CD4-positive, CD25-positive, alpha-beta regulatory T cell (primary cell): ENCODE results near the gene TRIM16. TPM values are rescaled to one million over a fixed set of nuclear protein-coding genes. Genes with fewer than 3 reads are reported as not detected.
"Not testable (repeated sequence)": the region's sequence is repeated elsewhere in the genome, so short reads cannot be mapped to it uniquely, and the experiment has no call there.

Experiments used
- ATAC-seq, 2 donors: fragments of 150-1000 bp; cut with Tn5 transposase; one replicate each; pipeline ENCODE4 v1.10.0; 2021; ENCODE audit warnings: low read depth in 2 of 2, moderate number of reproducible peaks in 2 of 2, moderate library complexity in 1 of 2
- DNase-seq, 3 donors: peaks; one replicate each; pipeline versions ENCODE4 v3.0.0 to v3.0.0-alpha.2; 2012 to 2022; ENCODE audit warnings: mixed read lengths in 1 of 3
- H3K27ac ChIP-seq: one replicate; pipeline ENCODE4 v1.7.0; 2013; ENCODE audit warnings: mild to moderate bottlenecking, low read length; ENCODE audit not compliant: insufficient read depth, poor library complexity, severe bottlenecking
- H3K27me3 ChIP-seq: one replicate; pipeline ENCODE4 v1.7.0; 2013; ENCODE audit warnings: low read length; ENCODE audit not compliant: control insufficient read depth, insufficient read depth
- H3K36me3 ChIP-seq: one replicate; pipeline ENCODE4 v1.7.0; 2013; ENCODE audit warnings: mild to moderate bottlenecking, low read length, moderate library complexity; ENCODE audit not compliant: control insufficient read depth, insufficient read depth
- H3K4me1 ChIP-seq: 2 replicates; pipeline ENCODE4 v1.7.0; 2013; ENCODE audit warnings: mild to moderate bottlenecking, low read length; ENCODE audit not compliant: insufficient read depth, control insufficient read depth, poor library complexity, severe bottlenecking
- H3K4me3 ChIP-seq: one replicate; pipeline ENCODE4 v1.7.0; 2013; ENCODE audit warnings: low read depth, mild to moderate bottlenecking, low read length, moderate library complexity
- H3K9me3 ChIP-seq, 2 experiments: 1 replicate in 1 of 2; 2 replicates in 1 of 2; pipeline ENCODE4 v1.7.0; 2013; ENCODE audit warnings: low read length in 2 of 2, mild to moderate bottlenecking in 1 of 2, moderate library complexity in 1 of 2; ENCODE audit not compliant: control insufficient read depth in 2 of 2
- H3K27ac Mint-ChIP-seq, 3 donors: one replicate each; pipeline ENCODE4 v1.8.0; 2020 to 2022; ENCODE audit warnings: mild to moderate bottlenecking in 3 of 3, mixed read lengths in 3 of 3, moderate library complexity in 2 of 3
- H3K27me3 Mint-ChIP-seq: one replicate; pipeline ENCODE4 v1.8.0; 2022; ENCODE audit warnings: mild to moderate bottlenecking, mixed read lengths
- H3K36me3 Mint-ChIP-seq: one replicate; pipeline ENCODE4 v1.8.0; 2020; ENCODE audit warnings: mixed read lengths
- H3K4me1 Mint-ChIP-seq, 4 donors: one replicate each; pipeline ENCODE4 v1.8.0; 2020 to 2022; ENCODE audit warnings: mixed read lengths in 4 of 4, mild to moderate bottlenecking in 1 of 4
- H3K4me3 Mint-ChIP-seq, 4 donors: one replicate each; pipeline ENCODE4 v1.8.0; 2020 to 2022; ENCODE audit warnings: mild to moderate bottlenecking in 4 of 4, mixed read lengths in 4 of 4, moderate library complexity in 3 of 4
- H3K9me3 Mint-ChIP-seq, 7 donors: one replicate each; pipeline ENCODE4 v1.8.0; 2020 to 2022; ENCODE audit warnings: mixed read lengths in 7 of 7, mild to moderate bottlenecking in 3 of 7, moderate library complexity in 2 of 7
- polyA plus RNA-seq, 4 donors: library from polyadenylated mRNA; unstranded; fragments of 300-500 nt; fragmentation: Illumina TruSeq; gene quantifications; one replicate each; pipeline ENCODE4 v1.2.3, GENCODE V29; 2021
- total RNA-seq: library from RNA; stranded (reverse); gene quantifications from one replicate; pipeline ENCODE4 v1.2.3, GENCODE V29; 2022

TRIM16 gene
- total and polyA plus RNA-seq, 5 donors from 2014 or later: 27.3 to 66.8 (median 52.2) TPM

GRCh38 chr17:15591986-15592385 lies 92.1 kb downstream of the TRIM16 start:
- peak overlapping the region in 3 of 4 donors; percentile 33 to 74 (median 44) for H3K4me3 Mint-ChIP-seq
- H3K27me3 Mint-ChIP-seq, H3K9me3 ChIP-seq, H3K36me3 ChIP-seq, ATAC-seq, H3K27ac ChIP-seq, DNase-seq, H3K9me3 Mint-ChIP-seq, H3K27me3 ChIP-seq, H3K36me3 Mint-ChIP-seq, H3K4me3 ChIP-seq: not testable (repeated sequence)
- peaks cover 28% of the 10 kb centered on the region for H3K4me1 ChIP-seq
- H3K4me1 Mint-ChIP-seq: peaks cover 9 to 55% (median 30%) of the 10 kb centered on the region in 4 donors
- peak overlapping the region; percentile 47 to 78 (median 63) for H3K27ac Mint-ChIP-seq

- not testable (repeated sequence) for H3K9me3 Mint-ChIP-seq, H3K36me3 Mint-ChIP-seq, H3K27me3 Mint-ChIP-seq, H3K36me3 ChIP-seq, H3K27me3 ChIP-seq, ATAC-seq, DNase-seq, H3K9me3 ChIP-seq, H3K4me3 ChIP-seq
- H3K4me3 Mint-ChIP-seq: peak overlapping the region in 3 of 4 donors; percentile 38 to 81 (median 48)
- peaks cover 9 to 62% (median 31%) of the 10 kb centered on the region in 4 donors for H3K4me1 Mint-ChIP-seq
- Histone ChIP-seq H3K4me1 (peaks cover 28% of the 10 kb centered on the region), H3K27ac (peak overlapping the region; percentile 33)
- peak overlapping the region; percentile 36 to 91 (median 66) for H3K27ac Mint-ChIP-seq
These were observed 93.3 kb downstream of the TRIM16 start for GRCh38 chr17:15590844-15591243.

GRCh38 chr17:15589544-15590536 lies 94.3 kb downstream of the TRIM16 start:
- peak overlapping the region in 2 of 3 donors; percentile 90 to 91 for H3K27ac Mint-ChIP-seq
- peaks cover 28% of the 10 kb centered on the region for H3K4me1 ChIP-seq
- H3K27me3 Mint-ChIP-seq: not testable (repeated sequence)

GRCh38 chr17:15588017-15588416 lies 96.1 kb downstream of the TRIM16 start:
- Mint-ChIP-seq H3K27ac (peak overlapping the region; percentile 16 to 56 (median 50)), H3K4me1 (peaks cover 9 to 55% (median 28%) of the 10 kb centered on the region in 4 donors)
- H3K4me1 ChIP-seq: peaks cover 22% of the 10 kb centered on the region
- not testable (repeated sequence) for H3K27ac ChIP-seq, H3K9me3 Mint-ChIP-seq, H3K9me3 ChIP-seq, ATAC-seq, H3K36me3 ChIP-seq, H3K4me3 ChIP-seq, H3K27me3 Mint-ChIP-seq, DNase-seq, H3K27me3 ChIP-seq, H3K36me3 Mint-ChIP-seq, H3K4me3 Mint-ChIP-seq

More at GRCh38 chr17:15589544-15590536, 94.3 kb downstream of the TRIM16 start:
- peak overlapping the region; percentile 62 for H3K4me3 ChIP-seq
- not testable (repeated sequence) for H3K9me3 ChIP-seq, H3K9me3 Mint-ChIP-seq, H3K36me3 Mint-ChIP-seq, H3K27me3 ChIP-seq, H3K36me3 ChIP-seq
- Mint-ChIP-seq H3K4me1 (peaks cover 9 to 62% (median 31%) of the 10 kb centered on the region in 4 donors), H3K4me3 (peak overlapping the region; percentile 22 to 88 (median 80))
- peak in 2 of 3 donors; percentile 46 to 57 for DNase-seq
- ATAC-seq: peak; percentile 65 to 70
- peak overlapping the region; percentile 55 for H3K27ac ChIP-seq

GRCh38 chr17:15583313-15583712 lies 100.8 kb downstream of the TRIM16 start:
- Mint-ChIP-seq H3K4me1 (peaks cover 3 to 19% (median 9%) of the 10 kb centered on the region in 4 donors), H3K27ac (peak overlapping the region in 1 of 3 donors; percentile 55)
- not testable (repeated sequence) for H3K36me3 ChIP-seq, H3K4me3 Mint-ChIP-seq, H3K27ac ChIP-seq, H3K27me3 Mint-ChIP-seq, H3K4me1 ChIP-seq, H3K27me3 ChIP-seq, DNase-seq, H3K9me3 ChIP-seq, H3K36me3 Mint-ChIP-seq, H3K4me3 ChIP-seq, H3K9me3 Mint-ChIP-seq, ATAC-seq

GRCh38 chr17:15581462-15581861 lies 102.6 kb downstream of the TRIM16 start:
- H3K9me3 Mint-ChIP-seq, H3K27ac Mint-ChIP-seq, H3K4me1 ChIP-seq, H3K36me3 Mint-ChIP-seq, ATAC-seq, H3K9me3 ChIP-seq, H3K36me3 ChIP-seq, H3K27ac ChIP-seq, H3K4me3 Mint-ChIP-seq, H3K4me3 ChIP-seq, H3K27me3 ChIP-seq, H3K4me1 Mint-ChIP-seq, DNase-seq, H3K27me3 Mint-ChIP-seq: not testable (repeated sequence)
